Kidney (tissue), 14 donors: ENCODE measurements around the gene FNIP2. TPM values are rescaled to one million over a fixed set of nuclear protein-coding genes. Genes with fewer than 3 reads are reported as not detected.

Experiments used
- DNase-seq, 5 donors: peaks; one replicate each; pipeline ENCODE4 v3.0.0-alpha.2; 2013 to 2020
- FAIRE-seq: peaks from 2 replicates; lab custom pipeline; 2012; peaks lifted over from hg19 to GRCh38; lab: Jason Lieb, UNC
- H3K27ac ChIP-seq, 2 donors: one replicate each; pipeline ENCODE4 v1.7.0; 2013; ENCODE audit warnings: low read depth in 2 of 2, low read length in 2 of 2, inconsistent platforms in 1 of 2
- H3K27me3 ChIP-seq: one replicate; pipeline ENCODE4 v1.7.1; 2013; ENCODE audit warnings: low read length, inconsistent platforms; ENCODE audit not compliant: control insufficient read depth, insufficient read depth
- H3K36me3 ChIP-seq, 3 donors: one replicate each; pipeline versions ENCODE4 v1.7.0 to v1.7.1; 2013; ENCODE audit warnings: low read length in 3 of 3, control low read depth in 1 of 3, inconsistent platforms in 1 of 3; ENCODE audit not compliant: insufficient read depth in 3 of 3, control insufficient read depth in 2 of 3
- H3K4me1 ChIP-seq, 3 donors: one replicate each; pipeline versions ENCODE4 v1.7.0 to v1.7.1; 2013; ENCODE audit warnings: low read length in 3 of 3, inconsistent platforms in 1 of 3, low read depth in 1 of 3; ENCODE audit not compliant: control insufficient read depth in 2 of 3, insufficient read depth in 2 of 3
- H3K4me3 ChIP-seq, 3 donors: one replicate each; pipeline versions ENCODE4 v1.7.0 to v1.8.1; 2013; ENCODE audit warnings: low read length in 3 of 3, control low read depth in 1 of 3, inconsistent platforms in 1 of 3
- H3K9ac ChIP-seq, 3 donors: one replicate each; pipeline versions ENCODE4 v1.7.0 to v1.7.1; 2013; ENCODE audit warnings: low read length in 3 of 3, control low read depth in 1 of 3, inconsistent platforms in 1 of 3
- H3K9me3 ChIP-seq, 3 donors: one replicate each; pipeline versions ENCODE4 v1.7.0 to v1.7.1; 2013; ENCODE audit warnings: low read length in 3 of 3, control low read depth in 1 of 3, inconsistent platforms in 1 of 3; ENCODE audit not compliant: control insufficient read depth in 2 of 3, insufficient read depth in 1 of 3
- intact Hi-C: fragments of 100-400 bp; cut with DNase I; formaldehyde crosslinking; loops from one replicate; pipeline ENCODE4 v1.11.1; 2022
- polyA plus RNA-seq: library from polyadenylated mRNA; stranded (reverse); fragments of 350-450 nt; fragmentation: Illumina TruSeq; extraction: RNeasy Lipid Tissue Mini Kit (QIAGEN cat#74804); gene quantifications from one replicate; pipeline ENCODE4 v1.2.3, GENCODE V29; 2014; ENCODE audit warnings: low read depth, low replicate concordance; ENCODE audit not compliant: insufficient read depth
- total RNA-seq: library from RNA; stranded (reverse); fragmentation: NEBNext Ultra II Directional; extraction: Animal tissue kit (Norgen Biotek cat#: 25700); gene quantifications from one replicate; pipeline ENCODE4 v1.2.1, GENCODE V29; 2021
- TF ChIP-seq, protein P1 (sequence below): IDR thresholded peaks from 3 replicates; pipeline ENCODE4 v1.5.1; 2012; ENCODE audit warnings: mild to moderate bottlenecking, moderate library complexity, borderline replicate concordance; ENCODE audit not compliant: insufficient read depth; ENCODE audit errors: extremely low read depth
- donor health status: control.
- donor health status: control.
- donor health status: control.
- donor health status: control.
- donor health status: control.
- donor health status: DM: yes; HTN: yes; CAD: no.
- donor health status: Normal renal cell carcinoma (clear cell type).

Gene FNIP2
- total and polyA plus RNA-seq, 2 donors from 2014 or later = 13.2 to 65.1 TPM

DNA sequence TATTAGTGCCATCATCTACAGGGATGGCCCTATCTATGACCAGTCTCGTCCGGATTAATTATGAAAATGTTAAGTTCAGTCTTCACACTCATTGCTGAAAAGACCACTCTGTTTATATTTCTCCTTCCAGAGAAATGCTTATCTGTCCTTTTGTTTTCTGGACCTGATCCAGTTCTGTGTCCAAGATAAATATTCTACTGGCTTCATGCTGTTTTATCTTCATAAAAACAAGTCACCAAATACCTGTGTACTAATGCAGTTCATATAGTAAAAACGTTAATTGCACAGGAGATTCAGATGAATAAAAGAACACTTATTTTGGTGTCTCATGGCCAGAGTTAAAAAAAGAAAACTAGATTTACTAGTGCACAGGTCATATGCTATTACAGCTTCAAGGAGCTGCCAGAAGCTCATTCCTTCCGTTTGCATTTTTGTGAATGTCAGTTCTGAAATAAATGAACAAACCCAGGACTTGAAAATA lies 17.3 kb downstream of the FNIP2 start:
- DNase-seq = peak in 2 of 5 donors; percentile 66 to 76
- H3K27ac ChIP-seq = peak overlapping the region; percentile 76 to 86
- intact Hi-C loops = no loop called here
- H3K9me3 ChIP-seq = no peaks in the 10 kb centered on the region
- H3K4me3 ChIP-seq = peak overlapping the region in 2 of 3 donors; percentile 7 to 16
- peak overlapping the region in 1 of 3 donors; percentile 1 for H3K9ac ChIP-seq
- FAIRE-seq = peak; percentile 50
- no peaks in the 10 kb centered on the region for H3K27me3 ChIP-seq
- no peaks in the 10 kb centered on the region for H3K36me3 ChIP-seq
- H3K4me1 ChIP-seq = peaks cover 16 to 65% (median 29%) of the 10 kb centered on the region in 3 donors
- TF ChIP-seq, protein P1, sequence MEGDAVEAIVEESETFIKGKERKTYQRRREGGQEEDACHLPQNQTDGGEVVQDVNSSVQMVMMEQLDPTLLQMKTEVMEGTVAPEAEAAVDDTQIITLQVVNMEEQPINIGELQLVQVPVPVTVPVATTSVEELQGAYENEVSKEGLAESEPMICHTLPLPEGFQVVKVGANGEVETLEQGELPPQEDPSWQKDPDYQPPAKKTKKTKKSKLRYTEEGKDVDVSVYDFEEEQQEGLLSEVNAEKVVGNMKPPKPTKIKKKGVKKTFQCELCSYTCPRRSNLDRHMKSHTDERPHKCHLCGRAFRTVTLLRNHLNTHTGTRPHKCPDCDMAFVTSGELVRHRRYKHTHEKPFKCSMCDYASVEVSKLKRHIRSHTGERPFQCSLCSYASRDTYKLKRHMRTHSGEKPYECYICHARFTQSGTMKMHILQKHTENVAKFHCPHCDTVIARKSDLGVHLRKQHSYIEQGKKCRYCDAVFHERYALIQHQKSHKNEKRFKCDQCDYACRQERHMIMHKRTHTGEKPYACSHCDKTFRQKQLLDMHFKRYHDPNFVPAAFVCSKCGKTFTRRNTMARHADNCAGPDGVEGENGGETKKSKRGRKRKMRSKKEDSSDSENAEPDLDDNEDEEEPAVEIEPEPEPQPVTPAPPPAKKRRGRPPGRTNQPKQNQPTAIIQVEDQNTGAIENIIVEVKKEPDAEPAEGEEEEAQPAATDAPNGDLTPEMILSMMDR = no peak

- H3K27ac ChIP-seq = peak overlapping the region; percentile 76 to 86
- TF ChIP-seq, protein P1 = no peak
- peaks cover 14 to 68% (median 28%) of the 10 kb centered on the region in 3 donors for H3K4me1 ChIP-seq
These were observed 18.1 kb downstream of the FNIP2 start for GRCh38 chr4:158786955-158787354.

DNA sequence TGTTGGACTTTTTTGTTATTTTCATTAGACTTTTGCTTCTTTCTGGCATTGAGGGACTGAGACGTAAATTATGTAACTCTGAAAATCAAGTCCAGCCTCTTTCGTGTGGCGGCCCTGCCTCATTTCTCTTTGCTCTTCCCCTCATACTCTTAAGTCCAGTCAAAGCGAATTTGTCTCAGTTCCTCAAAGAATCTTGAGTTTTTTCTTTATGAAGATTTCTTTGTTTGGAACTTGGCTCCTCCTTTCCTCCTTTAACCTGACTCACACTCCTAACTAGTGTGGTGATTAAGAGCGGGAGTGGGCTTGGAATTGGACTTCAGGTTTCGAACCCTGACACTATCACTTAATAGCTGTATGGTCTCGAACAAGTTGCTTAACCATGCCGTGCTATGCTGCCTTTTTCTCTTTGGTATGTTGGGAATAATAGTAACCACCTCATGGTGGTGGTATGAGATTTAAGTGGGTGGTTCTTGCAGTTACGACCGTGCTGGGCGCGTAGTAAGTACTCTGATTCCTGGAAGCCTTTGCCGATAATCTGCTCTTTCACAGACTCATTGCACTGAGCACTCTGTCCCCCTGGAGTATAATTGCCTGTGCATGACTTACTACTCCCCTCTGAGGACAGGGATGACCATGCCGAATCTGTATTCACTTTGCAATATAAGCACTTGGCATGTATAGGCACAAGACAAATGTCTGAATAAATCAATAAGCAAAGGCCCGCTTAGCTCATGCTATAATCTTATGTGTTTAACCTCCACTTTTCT lies 19.1 kb downstream of the FNIP2 start:
- no peak for DNase-seq
- intact Hi-C loops = no loop called here
- Histone ChIP-seq H3K4me3 (no peak overlapping the region), H3K9me3 (no peaks in the 10 kb centered on the region), H3K36me3 (no peaks in the 10 kb centered on the region), H3K4me1 (peaks cover 9 to 68% (median 23%) of the 10 kb centered on the region in 3 donors), H3K27ac (peak overlapping the region; percentile 48 to 51), H3K27me3 (no peaks in the 10 kb centered on the region), H3K9ac (no peak overlapping the region)
- FAIRE-seq = no peak
- TF ChIP-seq, protein P1 = no peak

More at GRCh38 chr4:158786955-158787354, 18.1 kb downstream of the FNIP2 start:
- DNase-seq (peak in 1 of 5 donors; percentile 51), FAIRE-seq (no peak)
- no peaks in the 10 kb centered on the region for H3K9me3 ChIP-seq
- intact Hi-C loops = no loop called here
- peak overlapping the region in 1 of 3 donors; percentile 7 for H3K4me3 ChIP-seq
- peak overlapping the region in 1 of 3 donors; percentile 1 for H3K9ac ChIP-seq
- H3K36me3 ChIP-seq = no peaks in the 10 kb centered on the region
- H3K27me3 ChIP-seq = no peaks in the 10 kb centered on the region
